GM19455 (cell line): ENCODE results near the gene ADARB2.

Experiments used
- ATAC-seq: cut with Tn5 transposase; IDR thresholded peaks from one replicate; pipeline ENCODE4 v1.9.1; 2021; ENCODE audit not compliant: unreplicated experiment

The ADARB2 gene

DNA sequence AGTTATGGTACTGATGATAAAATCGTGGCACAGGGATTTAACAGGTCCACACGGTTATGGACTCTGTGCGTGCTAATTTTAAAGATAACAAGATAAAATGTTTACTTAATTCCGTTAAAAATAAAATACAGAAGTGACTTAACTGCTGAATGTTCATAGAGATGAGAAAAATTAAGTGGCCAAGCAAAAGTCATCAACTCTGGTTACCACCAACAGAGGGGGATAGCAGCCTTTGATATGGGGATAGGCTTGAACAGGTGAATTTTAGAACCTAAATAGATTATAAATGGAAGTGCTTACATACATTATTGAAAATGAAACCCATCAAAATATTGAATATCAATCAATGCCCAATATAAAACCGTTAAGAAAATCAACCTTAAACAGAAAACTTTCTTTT, 436.2 kb downstream of the ADARB2 start:
- no peak for ATAC-seq

DNA sequence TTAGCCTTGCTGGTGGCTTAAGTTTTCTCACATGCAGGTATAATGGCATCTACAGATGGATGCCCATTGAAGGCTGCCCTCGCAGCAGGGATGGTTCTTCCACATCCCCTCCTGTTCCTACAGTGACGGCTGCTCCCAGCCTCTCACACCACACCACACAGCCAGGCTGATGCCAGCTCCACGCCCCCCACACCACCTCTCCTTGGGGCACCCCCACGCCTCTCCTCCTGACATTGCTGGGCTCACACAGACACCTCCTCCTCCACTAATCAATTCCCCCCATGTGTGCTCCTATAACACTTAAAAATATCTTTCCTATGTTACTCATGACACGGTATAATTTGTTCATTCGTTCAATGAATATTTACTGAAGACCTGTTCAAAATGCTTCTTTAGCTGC, 437.1 kb downstream of the ADARB2 start:
- no peak for ATAC-seq

DNA sequence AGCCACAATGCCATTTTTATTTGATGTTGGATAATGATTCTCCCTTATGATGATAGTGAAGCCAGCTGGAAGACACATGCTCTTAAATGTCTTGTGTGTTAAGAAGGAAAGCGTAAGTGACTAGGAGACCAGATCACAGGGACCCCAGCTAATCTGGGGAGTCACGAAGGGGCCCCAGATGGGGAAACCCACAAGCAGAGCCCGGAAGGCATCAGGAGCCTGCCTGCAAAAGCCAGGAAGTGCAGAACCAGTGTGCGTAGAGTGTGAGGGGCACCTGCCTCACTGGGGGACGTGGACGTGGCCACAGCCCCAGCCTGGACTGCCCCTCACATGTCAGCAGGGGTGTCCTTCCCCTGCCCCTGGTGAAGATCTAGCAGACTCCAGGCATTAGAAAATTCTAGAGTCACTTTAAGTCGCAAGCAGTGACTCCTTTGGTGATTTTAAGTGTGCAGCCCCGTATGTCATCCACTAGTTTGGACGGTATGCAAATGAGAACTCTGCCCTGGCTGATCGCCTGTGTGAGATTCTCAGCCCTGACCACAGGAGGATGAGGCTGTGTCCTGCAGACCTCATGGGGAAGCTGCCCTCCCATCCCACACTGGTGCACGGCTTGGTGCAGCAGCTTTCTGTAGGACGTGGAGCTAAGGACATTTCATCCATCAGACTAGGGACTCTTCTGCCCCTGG, 438.1 kb downstream of the ADARB2 start:
- ATAC-seq: no peak

DNA sequence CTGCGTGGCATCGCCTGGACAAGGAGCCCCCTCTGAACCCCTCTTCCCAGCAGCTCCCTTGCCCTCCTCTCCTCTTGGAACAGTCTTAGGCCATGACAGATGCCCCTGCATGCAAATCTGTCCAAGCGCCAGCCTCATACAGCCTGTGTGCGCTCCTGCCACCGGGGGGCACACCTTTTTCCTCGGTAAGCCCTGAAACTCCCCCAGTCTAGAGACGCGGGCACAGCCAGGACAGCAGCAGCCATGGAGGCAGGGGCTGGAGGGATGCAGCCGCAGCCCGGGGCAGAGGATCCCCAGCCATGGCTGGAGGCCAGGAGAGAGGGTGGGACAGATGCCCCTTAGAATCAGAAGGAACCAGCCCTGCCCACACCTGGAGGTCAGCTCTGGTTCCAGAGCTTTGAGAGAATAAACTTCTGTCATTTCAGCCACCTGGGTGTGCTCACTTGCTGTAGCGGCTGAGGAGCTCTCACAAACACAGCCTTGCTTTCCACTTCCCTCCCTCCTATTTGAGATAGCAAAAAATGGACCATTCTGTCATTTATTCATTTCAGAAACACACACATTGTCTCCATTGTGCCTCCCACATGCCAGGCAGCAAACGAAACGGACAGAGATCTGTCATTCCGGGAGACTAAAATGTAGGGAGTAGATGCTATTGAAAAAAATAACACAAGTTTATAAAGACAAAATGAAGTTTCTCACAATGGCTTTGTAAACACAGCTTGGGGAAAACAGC, 439.6 kb downstream of the ADARB2 start:
- ATAC-seq: no peak

DNA sequence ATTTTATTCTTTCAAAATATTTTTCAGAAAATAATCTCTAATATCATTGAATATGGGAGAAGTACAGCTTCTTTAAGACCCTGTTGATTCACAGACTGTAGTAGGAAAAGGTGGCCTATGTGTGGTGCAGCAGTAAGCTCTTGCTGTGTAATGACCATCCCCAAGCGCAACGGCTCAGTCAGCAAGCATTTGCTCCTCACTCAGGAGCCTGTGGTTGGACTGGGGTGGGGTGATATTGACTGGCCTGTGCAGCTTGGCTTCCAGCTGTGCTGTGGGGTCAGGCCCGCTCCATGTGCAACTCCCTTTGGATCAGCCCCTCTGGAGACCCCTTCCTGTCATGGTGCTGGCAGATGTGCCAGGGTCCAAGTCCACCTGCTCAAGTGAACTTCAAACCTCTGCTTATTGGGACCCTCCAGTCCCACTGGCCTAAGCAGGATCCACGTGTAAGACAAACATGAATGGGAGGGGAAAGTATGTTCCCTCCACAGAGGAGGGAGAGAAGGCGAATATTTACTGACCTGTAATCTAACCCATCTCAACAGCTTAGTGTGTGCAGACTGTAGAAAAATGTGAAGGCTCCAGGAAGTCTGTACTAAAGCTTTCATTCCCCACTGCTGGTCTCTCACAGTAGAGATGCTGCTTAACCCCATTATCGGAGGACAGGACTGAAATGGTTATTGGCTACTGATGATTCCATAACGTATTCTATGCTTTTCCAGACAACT, 441.4 kb downstream of the ADARB2 start:
- no peak for ATAC-seq

DNA sequence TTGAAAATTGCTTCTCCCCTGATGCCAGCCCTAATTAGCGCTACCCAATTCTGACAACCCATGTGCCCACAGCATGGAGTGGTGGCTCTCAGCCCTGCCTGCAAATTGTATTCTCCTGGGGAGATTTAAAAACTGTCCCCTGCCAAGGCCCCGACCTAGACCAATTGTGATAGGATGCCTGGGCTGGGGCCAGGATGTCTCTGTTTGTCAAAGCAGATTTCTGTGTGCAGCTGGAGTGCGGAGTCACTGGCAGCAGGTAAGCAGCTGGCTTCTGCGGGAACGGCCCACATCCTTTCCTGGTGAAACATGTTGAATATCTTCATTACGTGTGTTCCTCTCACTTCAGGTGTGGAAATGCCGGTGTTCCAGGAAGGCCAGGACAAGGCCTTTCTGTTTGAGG, 442.6 kb downstream of the ADARB2 start:
- ATAC-seq: no peak

DNA sequence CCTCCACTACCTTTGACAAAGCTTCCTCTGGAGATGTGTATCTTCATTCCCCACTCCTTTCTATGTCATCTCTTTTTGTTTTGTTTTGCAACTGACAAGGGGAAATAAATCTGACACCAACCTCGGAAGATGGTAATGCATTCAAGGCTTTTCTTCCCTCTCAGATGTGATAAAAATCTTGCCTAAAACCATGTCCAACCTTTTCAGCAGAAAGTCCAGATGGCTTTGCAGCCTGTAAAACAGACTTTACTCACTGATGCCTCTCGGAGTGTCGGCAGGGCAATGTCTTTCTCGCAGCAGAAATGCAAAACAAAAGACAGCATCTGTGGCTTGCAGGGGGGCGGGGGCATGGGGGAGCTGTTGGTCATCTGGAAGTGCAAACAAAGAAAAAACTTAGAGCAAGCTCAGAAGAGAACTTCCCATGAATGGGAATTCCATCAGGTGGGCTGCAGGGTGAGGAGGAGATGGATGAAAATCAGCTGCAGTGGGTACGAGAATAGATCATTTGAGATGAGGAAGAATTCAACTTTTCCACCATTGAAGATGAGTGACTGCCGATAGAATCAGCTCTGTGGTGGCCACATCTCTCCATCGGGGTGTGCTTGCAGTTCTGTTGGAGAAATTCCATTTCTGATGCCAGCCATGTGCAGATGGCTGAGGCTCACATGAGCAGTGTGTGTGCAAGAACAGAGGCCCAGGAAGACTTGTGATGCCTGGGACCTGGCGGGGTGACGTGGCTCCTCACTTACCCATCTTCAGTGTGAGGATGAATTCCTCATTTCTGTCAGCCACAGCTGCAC, 443.5 kb downstream of the ADARB2 start:
- ATAC-seq: no peak

DNA sequence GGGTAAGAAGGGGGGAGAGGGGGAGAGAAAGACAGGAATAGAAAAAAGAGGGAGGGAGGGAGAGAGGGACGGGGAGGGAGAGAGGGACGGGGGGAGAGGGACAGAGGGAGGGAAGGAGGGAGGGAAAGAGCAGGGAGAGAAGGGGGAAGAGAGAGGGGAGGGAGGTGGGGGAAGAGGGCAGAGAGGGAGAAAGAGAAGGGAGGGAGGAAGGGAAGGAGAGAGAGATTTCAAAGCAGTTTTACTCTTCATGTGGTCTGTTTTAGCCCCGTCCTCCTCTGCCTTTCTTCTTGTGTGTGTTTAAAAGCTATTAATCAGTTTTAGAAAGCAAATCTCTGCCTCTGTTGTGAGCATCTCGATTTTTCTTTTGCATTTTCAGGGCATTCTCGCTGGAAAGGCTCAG, 444.2 kb downstream of the ADARB2 start:
- no peak for ATAC-seq

DNA sequence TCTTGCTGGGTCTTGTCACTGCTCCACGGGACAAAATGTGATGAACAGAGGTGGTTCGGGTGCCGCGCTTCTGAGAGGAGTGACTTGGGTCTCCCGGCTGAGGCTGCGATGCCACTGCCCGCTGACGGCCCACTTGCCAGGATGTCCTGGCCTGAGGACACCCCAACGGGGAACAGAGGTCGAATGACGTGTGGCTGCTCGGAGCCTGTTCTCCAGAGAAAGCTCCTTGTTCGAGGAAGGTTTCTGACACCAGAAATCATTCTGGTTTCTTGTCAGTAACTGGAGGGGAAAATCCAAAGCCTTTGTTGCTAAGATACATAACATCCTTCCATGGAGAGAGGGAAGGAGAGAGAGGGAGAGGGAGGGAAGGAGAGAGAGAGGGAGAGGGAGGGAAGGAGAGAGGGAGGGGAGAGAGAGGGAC, 444.7 kb downstream of the ADARB2 start:
- no peak for ATAC-seq

DNA sequence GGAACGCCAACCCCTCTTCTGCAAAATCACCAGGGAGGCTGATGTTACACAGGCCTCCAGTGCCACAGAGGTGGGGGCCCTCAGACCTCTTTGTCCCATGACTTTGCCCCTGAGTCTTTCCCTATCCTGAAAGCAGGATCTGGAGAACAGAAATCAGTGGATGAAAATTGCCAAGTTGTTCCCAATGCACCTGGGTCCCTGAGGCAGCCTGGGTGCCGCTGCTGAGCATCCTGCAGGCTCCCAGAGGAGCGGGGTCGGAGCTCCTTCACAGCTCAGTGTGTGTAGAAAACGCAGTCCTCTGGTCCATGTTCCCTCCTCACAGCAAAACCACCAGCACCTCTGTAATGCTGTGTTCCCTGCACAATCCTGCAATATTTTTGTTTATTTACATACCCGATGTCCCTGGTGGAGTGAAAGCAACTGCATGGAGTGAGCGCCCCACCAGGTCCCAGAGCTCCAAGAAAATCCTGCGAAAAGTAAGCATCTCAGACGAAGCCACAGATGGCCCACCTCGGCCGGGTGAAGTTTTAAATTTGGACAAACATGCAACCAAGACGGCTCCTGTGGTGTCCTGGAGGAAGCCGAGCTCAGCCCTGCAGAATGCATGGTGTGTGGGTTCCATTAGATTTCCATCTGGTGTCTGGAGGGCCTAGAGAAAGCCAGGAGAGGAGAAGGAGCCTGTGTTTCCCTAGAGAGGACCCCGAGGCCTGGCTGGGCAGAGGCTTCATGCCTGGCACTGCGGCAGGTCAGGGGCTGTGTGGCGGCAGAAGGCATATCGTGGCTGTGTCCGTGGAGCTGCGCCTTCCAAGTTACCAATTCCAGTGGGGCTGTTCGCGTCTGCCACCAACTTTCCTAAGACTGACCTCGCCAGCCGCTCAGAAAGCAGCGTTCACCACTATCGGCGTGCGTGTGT, 445.9 kb downstream of the ADARB2 start:
- ATAC-seq: no peak

DNA sequence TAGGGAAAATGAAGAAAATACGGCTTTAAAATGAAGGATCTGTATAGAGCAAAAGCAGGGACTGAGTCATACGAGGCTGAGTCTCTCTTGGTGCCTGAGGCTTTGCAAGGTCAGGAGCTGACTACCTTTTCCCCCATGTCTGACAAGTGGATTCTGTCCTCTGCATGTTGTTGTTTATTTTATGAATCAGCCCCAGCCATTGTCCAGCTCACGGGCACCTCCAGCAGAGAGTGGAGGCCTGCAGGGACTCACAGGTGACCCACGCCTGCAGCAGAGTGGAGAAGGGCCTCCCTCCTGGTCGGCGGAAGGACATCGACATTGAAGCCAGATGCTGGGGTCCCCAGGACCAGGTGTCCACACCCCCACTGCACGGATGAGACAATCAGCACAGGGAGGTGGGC, 447.3 kb downstream of the ADARB2 start:
- no peak for ATAC-seq

DNA sequence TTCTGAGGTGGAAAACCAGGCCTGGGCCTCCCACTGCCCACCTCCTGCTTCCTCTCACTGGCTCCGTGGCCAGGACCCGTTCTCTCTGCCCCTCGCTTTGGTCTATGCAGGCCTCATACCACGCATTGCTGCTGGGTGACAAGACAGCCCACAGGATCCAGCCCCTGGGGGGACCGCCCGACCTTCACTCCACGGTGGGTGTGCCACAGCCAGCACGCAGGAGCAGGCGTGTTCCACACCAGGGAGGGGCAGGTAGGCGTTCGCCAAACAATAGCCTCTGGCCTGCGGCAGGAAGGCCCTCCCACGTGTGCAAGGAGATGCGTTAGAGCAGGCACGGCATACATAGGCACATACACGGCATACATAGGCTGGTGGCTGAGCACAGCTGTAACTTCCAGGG, 447.7 kb downstream of the ADARB2 start:
- no peak for ATAC-seq

DNA sequence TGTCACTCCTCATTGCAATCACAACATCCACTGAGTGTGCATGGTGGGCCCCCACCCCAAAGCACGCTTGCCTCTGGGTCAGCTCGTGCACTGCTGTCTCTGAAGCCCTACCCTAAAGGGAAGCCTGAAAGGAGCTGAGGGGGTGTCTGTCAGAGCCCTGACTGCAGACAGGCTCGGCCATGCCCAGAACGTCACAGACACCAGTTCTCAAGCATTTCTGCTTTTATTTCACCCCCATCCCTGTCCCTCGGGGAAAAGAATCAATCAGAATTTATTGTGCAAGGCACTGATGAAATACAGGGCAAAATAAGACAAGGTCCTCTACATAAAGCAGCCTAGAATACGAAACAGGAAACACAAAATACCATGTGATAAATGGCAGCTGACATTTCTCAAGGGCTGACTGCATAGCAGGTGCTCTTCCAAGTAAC, 449.3 kb downstream of the ADARB2 start:
- ATAC-seq: no peak

DNA sequence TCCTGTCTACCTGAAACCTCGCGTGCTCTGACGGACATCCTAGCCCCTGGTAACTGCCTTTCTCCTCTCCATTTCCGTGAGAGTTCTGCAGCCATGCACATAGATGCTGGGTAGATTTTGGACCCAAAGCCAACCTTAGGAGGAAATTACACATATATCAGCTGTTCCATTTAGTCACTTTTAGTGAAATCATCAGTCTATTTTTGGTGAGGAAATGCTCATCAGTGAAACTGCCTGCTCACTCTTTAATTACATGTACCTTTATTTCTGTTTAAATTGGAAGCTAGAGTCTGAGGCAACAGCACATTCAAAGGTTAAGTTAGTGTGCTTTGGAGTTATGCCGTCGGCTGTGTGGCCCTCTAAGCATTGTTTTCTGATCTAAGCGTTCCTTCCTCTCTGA, 449.8 kb downstream of the ADARB2 start:
- no peak for ATAC-seq

DNA sequence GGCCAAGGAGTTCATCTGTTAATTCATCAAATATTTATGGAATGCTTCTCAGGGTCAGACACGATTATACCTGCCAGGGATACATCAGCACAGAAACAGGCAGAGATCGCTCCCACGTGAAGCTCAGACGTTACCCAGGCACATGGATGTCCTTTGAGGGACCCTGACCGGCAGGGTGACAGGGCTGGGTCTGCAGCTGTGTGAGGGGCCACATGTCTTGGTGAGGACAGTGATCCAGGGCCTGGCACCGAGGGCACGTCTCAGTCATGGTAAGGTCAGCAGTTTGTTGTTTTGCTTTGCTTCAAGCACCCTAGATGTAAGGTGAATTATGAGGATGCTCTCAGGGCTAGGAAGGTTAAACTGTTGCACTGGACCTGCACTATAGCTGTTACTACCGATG, 453.2 kb downstream of the ADARB2 start:
- ATAC-seq: no peak

DNA sequence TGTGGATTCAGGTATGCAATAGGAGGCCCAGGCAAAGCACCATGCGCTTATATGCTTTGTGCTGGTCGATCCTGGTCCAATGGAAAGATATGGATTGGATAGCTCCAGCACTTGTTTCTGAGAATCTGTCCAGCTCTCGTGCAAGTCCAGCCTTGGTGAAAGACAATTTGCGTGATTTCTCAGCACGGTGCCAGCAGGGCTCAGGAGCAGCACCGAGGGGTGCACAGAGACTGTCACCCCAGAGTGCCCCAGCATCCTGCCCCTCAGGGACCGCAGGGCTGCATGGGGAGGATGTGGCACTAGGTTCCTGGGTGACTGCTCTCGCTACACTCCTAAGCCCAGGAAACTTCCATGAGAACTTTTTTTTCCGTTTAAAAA, 455.9 kb downstream of the ADARB2 start:
- ATAC-seq: no peak

DNA sequence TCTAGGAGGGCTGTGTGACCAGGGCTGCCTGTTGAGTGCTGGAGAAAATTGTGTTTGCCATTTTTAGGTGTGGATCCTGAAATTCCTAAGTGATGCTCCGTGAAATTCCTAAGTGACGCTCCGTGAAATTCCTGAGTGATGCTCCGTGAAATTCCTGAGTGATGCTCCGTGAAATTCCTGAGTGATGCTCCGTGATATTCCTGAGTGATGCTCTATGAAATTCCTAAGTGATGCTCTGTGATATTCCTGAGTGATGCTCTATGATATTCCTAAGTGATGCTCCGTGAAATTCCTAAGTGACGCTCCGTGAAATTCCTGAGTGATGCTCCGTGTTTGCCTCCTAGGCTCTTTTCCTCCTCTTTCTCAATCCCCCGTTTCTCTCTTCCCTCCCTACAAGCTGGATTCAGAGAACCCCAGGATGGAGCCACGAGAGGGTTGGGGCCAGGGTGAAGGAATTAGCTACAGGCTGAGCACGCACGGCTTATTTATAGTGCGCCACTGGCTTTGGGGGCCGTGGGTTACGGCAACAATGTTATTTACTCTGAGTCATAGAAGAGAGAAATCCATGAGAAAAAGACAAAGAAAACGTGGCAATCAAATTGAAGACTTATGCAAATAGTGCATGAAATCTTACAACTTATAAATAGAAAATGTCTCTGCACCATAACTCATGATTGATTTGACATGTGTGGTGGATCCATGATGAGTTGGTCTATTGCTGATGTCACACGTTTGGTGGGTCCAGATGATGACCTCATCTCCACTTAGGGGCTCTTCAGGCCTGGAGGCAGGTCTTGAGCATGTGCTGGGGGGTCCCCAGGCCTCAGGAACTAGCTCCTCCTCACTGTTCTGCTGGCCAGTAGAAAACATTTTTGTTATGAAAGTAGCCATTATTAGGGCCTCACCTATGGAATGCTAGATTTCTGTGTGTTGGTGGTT, 456.6 kb downstream of the ADARB2 start:
- ATAC-seq: no peak

DNA sequence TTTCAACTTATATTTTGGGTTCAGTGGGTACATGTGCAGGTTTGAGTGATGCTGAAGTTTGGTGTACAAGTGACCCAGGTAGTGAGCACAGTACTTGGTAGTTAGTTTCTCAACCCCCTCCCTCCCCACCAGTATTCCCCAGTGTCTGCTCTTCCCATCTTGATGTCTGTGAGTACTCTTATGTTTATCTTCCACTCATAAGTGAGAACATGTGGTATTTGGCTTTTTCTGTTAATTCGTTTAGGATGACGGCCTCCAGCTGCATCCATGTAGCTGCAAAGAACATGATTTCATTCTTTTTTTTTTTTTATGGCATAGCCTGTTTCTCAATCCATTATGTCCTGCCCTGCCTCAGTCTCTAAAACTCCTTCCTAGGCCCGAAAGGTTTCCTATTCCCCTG, 459.0 kb downstream of the ADARB2 start:
- ATAC-seq: no peak
